ENCODE data around the gene CEMIP.

GRCh38 chr15:80742081-80742480 lies 37.1 kb upstream of the CEMIP start:
- no peak for TF ChIP-seq CTCF (conservative IDR thresholded peaks at IDR 0.05; ENCODE audit: low read length)
- no peak for TF ChIP-seq EZH2phosphoT487 (IDR thresholded peaks at IDR 0.05; ENCODE audit: borderline replicate concordance)

Data from Loucy (cell line).